Fibroblast of lung (primary cell): ENCODE data around the gene HCN2.

Experiments used
- CTCF ChIP-seq, 2 donors: IDR thresholded peaks in 1 of 2; conservative IDR thresholded peaks in 1 of 2; 1 replicate in 1 of 2; 2 replicates in 1 of 2; pipeline ENCODE4 v1.5.1; 2011 to 2012; ENCODE audit warnings: low read length in 2 of 2, control low read depth in 1 of 2, inconsistent platforms in 1 of 2, low read depth in 1 of 2, mild to moderate bottlenecking in 1 of 2
- EZH2 ChIP-seq: IDR thresholded peaks from 2 replicates; pipeline ENCODE4 v1.5.1; 2012; ENCODE audit warnings: low read length, control low read depth, mild to moderate bottlenecking; ENCODE audit errors: missing control alignments

- TF ChIP-seq CTCF (conservative IDR thresholded peaks at IDR 0.05 in 1 of 2, IDR thresholded peaks at IDR 0.05 in 1 of 2; ENCODE audit: low read depth in 1 of 2, low read length in 2 of 2) (no peak), EZH2 (no peak)
These were observed 61.6 kb downstream of the HCN2 start for GRCh38 chr19:651114-651818.
